Lower leg skin (tissue), 4 donors: ENCODE measurements around the gene HDGFL1. TPM values are rescaled to one million over a fixed set of nuclear protein-coding genes. Genes with fewer than 3 reads are reported as not detected.

Experiments
- DNase-seq, 2 donors: peaks; one replicate each; pipeline ENCODE4 v3.0.0-alpha.2; 2019; ENCODE audit warnings: low spot score in 2 of 2
- H3K4me3 ChIP-seq: fragments of 200-600 bp; sonication (generic); 2 replicates; pipeline ENCODE4 v1.5.1; 2017; ENCODE audit warnings: mild to moderate bottlenecking, low read depth; ENCODE audit not compliant: poor library complexity, severe bottlenecking
- CTCF ChIP-seq, 3 donors: fragments of 450-650 bp; IDR thresholded peaks; one replicate each; pipeline ENCODE4 v1.5.1; 2016; ENCODE audit warnings: antibody characterized with exemption in 3 of 3, mild to moderate bottlenecking in 3 of 3, moderate library complexity in 2 of 3
- POLR2A ChIP-seq, 2 donors: fragments of 450-650 bp; IDR thresholded peaks; one replicate each; pipeline ENCODE4 v1.6.1; 2016 to 2017; ENCODE audit warnings: antibody characterized with exemption in 2 of 2, mild to moderate bottlenecking in 1 of 2, moderate library complexity in 1 of 2
- WGBS, 2 donors: methylation state at CpG; one replicate each; pipeline ENCODE4 v1.1.5; 2018; 5-methylcytosine and 5-hydroxymethylcytosine counted together
- intact Hi-C: fragments of 100-400 bp; cut with DNase I; formaldehyde crosslinking; loops from one replicate; pipeline ENCODE4 v1.15.0; 2023; ENCODE audit warnings: low total_unique reads
- total RNA-seq, 4 donors: library from RNA; depleted of rRNA; stranded (reverse); fragments of >200 nt; gene quantifications; one replicate each; pipeline ENCODE4 v1.1.0, GENCODE V29; 2016

HDGFL1 gene
- total RNA-seq, 4 donors from 2014 or later = not detected

DNA sequence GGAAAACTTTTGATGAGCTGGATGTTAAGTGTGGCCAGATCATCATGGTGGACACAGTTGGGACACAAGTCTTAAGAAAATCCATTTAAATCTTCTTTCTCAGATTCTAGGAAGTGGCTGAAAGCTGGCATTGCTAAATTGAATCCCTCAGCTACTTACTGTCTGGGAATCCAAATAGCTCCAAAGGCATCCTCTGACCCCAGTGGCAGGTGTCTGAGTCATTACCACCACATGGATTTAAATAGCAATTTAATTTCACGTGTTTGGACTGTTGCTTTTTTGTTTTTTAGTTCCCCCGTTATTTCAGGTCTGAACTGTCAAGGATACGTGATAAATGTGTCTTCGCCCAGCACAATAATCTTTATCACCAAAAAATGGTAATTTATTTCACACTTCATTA, 33.2 kb upstream of the HDGFL1 start:
- DNase-seq = no peak
- TF ChIP-seq POLR2A (IDR thresholded peaks at IDR 0.05) (no peak), CTCF (IDR thresholded peaks at IDR 0.05) (no peak)
- 91 to 96% methylated on average over 4 of the region's 4 CpGs for WGBS, 2 donors
- intact Hi-C loops = no loop called here
- H3K4me3 ChIP-seq = no peak overlapping the region

DNA sequence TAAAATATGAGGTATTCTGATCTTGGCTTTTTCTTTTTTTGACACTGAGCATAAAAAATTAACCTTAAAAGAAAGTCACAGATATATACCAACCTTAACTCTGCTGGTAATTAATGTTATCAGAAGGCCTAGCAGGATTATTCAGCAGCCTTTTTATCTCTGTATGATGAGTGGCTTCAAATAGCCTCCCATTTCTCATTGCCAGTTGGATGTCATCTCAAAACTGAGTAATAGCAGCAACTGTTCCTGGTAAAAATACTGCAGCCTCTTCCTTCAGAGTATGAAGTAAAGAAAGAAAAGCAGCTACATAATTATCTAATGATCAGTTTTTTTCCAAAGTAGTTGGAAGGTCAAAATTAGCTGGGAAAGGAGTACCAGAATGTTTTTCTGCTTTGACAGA, 24.9 kb upstream of the HDGFL1 start:
- DNase-seq = no peak
- TF ChIP-seq CTCF (IDR thresholded peaks at IDR 0.05) (no peak), POLR2A (IDR thresholded peaks at IDR 0.05) (no peak)
- H3K4me3 ChIP-seq = no peak overlapping the region
- intact Hi-C loops = no loop called here

GRCh38 chr6:22545051-22545450, 24.3 kb upstream of the HDGFL1 start:
- 52 to 63% methylated on average over 2 of the region's 2 CpGs for WGBS, 2 donors
- DNase-seq = no peak
- intact Hi-C loops = no loop called here
- H3K4me3 ChIP-seq = no peak overlapping the region
- no peak for TF ChIP-seq CTCF (IDR thresholded peaks at IDR 0.05)
- no peak for TF ChIP-seq POLR2A (IDR thresholded peaks at IDR 0.05)

GRCh38 chr6:22546236-22546635, 23.1 kb upstream of the HDGFL1 start:
- no peak overlapping the region for H3K4me3 ChIP-seq
- TF ChIP-seq POLR2A (IDR thresholded peaks at IDR 0.05) (no peak), CTCF (IDR thresholded peaks at IDR 0.05) (no peak)
- no peak for DNase-seq
- 81 to 89% methylated on average over 1 of the region's 1 CpG for WGBS, 2 donors
- intact Hi-C loops = no loop called here

DNA sequence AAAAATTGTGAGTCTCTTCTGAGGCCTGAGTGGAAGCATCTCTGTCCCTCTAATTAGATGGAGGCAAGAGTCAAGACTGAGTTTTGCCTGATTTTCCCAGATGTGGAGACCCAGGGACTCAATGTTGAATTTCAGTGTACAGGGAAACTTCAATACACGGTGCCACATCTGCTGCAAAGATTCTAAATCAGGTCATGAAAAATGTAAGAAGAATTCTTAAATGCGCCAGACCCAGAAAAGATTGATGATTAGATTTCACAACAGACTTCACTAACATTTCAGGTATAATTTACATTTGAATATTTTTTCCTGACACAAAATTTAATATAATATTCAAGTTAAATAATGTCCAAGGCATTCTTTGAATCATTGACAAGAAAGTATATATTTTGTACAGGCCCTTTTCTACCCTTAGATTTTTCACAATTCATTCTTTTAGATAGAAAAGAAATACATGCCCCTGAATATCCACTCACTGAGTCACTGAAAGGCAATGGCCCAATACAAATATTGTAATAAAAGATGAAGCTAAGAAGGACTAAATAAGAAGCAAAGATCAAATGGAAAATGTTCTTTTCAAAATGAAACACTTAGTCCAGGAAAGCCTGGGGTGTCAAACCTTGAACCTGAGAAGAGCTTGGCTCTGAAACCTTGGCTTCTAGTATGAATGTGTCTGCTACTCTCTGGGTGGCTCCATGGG, 18.2 kb upstream of the HDGFL1 start:
- intact Hi-C loops = no loop called here
- H3K4me3 ChIP-seq = no peak overlapping the region
- WGBS, 2 donors = 87 to 91% methylated on average over 2 of the region's 2 CpGs
- DNase-seq = no peak
- TF ChIP-seq POLR2A (IDR thresholded peaks at IDR 0.05) = no peak
- no peak for TF ChIP-seq CTCF (IDR thresholded peaks at IDR 0.05)

DNA sequence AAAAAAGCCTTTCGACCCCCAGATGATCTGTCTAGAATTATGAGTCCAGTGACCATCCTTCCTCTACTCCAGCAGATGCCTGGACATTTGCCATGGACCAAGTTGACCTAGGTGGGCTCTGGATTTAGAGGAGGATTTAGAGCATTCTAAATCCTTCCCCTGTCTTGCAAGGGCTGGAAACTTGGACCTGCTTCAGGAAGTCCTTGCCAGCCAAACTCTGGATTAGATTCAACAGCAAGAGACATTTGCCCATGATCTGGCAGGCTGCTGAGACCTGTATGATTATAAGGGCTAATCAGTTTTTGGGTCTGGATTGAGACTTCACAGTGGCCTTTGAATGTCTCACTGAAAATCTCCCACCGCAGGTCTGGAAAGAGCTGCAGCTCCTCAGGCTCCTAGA, 13.1 kb upstream of the HDGFL1 start:
- intact Hi-C loops = no loop called here
- H3K4me3 ChIP-seq = no peak overlapping the region
- no peak for TF ChIP-seq CTCF (IDR thresholded peaks at IDR 0.05)
- no peak for TF ChIP-seq POLR2A (IDR thresholded peaks at IDR 0.05)
- DNase-seq = no peak
- 66% methylated on average over 2 of the region's 2 CpGs for WGBS, 2 donors
